Measurements from ENCODE around the gene RNF11. TPM values are rescaled to one million over a fixed set of nuclear protein-coding genes. Genes with fewer than 3 reads are reported as not detected.

The RNF11 gene
- total RNA-seq, 1 donor from 2014 or later: 126 TPM

- Mint-ChIP-seq H3K9me3 (ENCODE audit: unreplicated experiment) (no peaks in the 10 kb centered on the region), H3K4me1 (ENCODE audit: low read depth, unreplicated experiment) (peaks cover 67% of the 10 kb centered on the region), H3K27me3 (ENCODE audit: low read depth, unreplicated experiment) (no peaks in the 10 kb centered on the region), H3K27ac (ENCODE audit: unreplicated experiment) (no peak overlapping the region), H3K36me3 (ENCODE audit: low read depth, unreplicated experiment) (peaks cover 3% of the 10 kb centered on the region), H3K4me3 (ENCODE audit: unreplicated experiment) (no peak overlapping the region)
- no peak overlapping the region for H3K9ac ChIP-seq (ENCODE audit: low read length)
- DNase-seq (ENCODE audit: low read depth) (no peak), FAIRE-seq (no peak)
- no peak overlapping the region for H2AFZ ChIP-seq (ENCODE audit: low read depth, low read length)
- H3K4me3 ChIP-seq (ENCODE audit: insufficient read depth, low read depth, low read length): no peak overlapping the region
- no peak overlapping the region for H3K27ac ChIP-seq (ENCODE audit: low read depth, low read length)
- H4K20me1 ChIP-seq (ENCODE audit: insufficient read depth, low read length): no peaks in the 10 kb centered on the region
- peaks cover 80% of the 10 kb centered on the region for H3K79me2 ChIP-seq (ENCODE audit: insufficient read depth, low read length)
- H3K4me1 ChIP-seq (ENCODE audit: insufficient read depth, low read length): peaks cover 68% of the 10 kb centered on the region
- H3K9me3 ChIP-seq (ENCODE audit: insufficient read depth, low read depth, low read length): no peaks in the 10 kb centered on the region
- TF ChIP-seq CTCF (IDR thresholded peaks at IDR 0.05; ENCODE audit: insufficient read depth, low read depth, low read length): no peak
- no peak for TF ChIP-seq EZH2 (IDR thresholded peaks at IDR 0.05; ENCODE audit: insufficient read depth, low read length)
- H3K27me3 ChIP-seq (ENCODE audit: insufficient read depth, low read length): no peaks in the 10 kb centered on the region
- no peak overlapping the region for H3K4me2 ChIP-seq (ENCODE audit: low read length)
- H3K36me3 ChIP-seq (ENCODE audit: insufficient read depth, low read length): peaks cover 5% of the 10 kb centered on the region
Observed at GRCh38 chr1:51266181-51266580, 30.1 kb downstream of the RNF11 start.

- no peak overlapping the region for H3K4me3 Mint-ChIP-seq (ENCODE audit: unreplicated experiment)
- peak overlapping the region; percentile 41 for H3K27ac Mint-ChIP-seq (ENCODE audit: unreplicated experiment)
- H3K36me3 Mint-ChIP-seq (ENCODE audit: low read depth, unreplicated experiment): peaks cover 4% of the 10 kb centered on the region
- TF ChIP-seq EZH2 (IDR thresholded peaks at IDR 0.05; ENCODE audit: insufficient read depth, low read length) (no peak), CTCF (IDR thresholded peaks at IDR 0.05; ENCODE audit: insufficient read depth, low read depth, low read length) (no peak)
- H3K27me3 Mint-ChIP-seq (ENCODE audit: low read depth, unreplicated experiment): no peaks in the 10 kb centered on the region
- Histone ChIP-seq H2AFZ (ENCODE audit: low read depth, low read length) (no peak overlapping the region), H3K79me2 (ENCODE audit: insufficient read depth, low read length) (peaks cover 81% of the 10 kb centered on the region), H3K27me3 (ENCODE audit: insufficient read depth, low read length) (no peaks in the 10 kb centered on the region), H3K9me3 (ENCODE audit: insufficient read depth, low read depth, low read length) (no peaks in the 10 kb centered on the region), H4K20me1 (ENCODE audit: insufficient read depth, low read length) (no peaks in the 10 kb centered on the region), H3K27ac (ENCODE audit: low read depth, low read length) (no peak overlapping the region), H3K4me1 (ENCODE audit: insufficient read depth, low read length) (peaks cover 63% of the 10 kb centered on the region), H3K36me3 (ENCODE audit: insufficient read depth, low read length) (peaks cover 11% of the 10 kb centered on the region), H3K4me2 (ENCODE audit: low read length) (no peak overlapping the region), H3K9ac (ENCODE audit: low read length) (no peak overlapping the region), H3K4me3 (ENCODE audit: insufficient read depth, low read depth, low read length) (no peak overlapping the region)
- H3K9me3 Mint-ChIP-seq (ENCODE audit: unreplicated experiment): no peaks in the 10 kb centered on the region
- FAIRE-seq (no peak), DNase-seq (ENCODE audit: low read depth) (no peak)
- H3K4me1 Mint-ChIP-seq (ENCODE audit: low read depth, unreplicated experiment): peaks cover 61% of the 10 kb centered on the region
Observed at GRCh38 chr1:51266791-51267190, 30.7 kb downstream of the RNF11 start.

- Histone ChIP-seq H3K9me3 (ENCODE audit: insufficient read depth, low read depth, low read length) (no peaks in the 10 kb centered on the region), H3K4me2 (ENCODE audit: low read length) (peak overlapping the region; percentile 61), H3K4me3 (ENCODE audit: insufficient read depth, low read depth, low read length) (no peak overlapping the region), H2AFZ (ENCODE audit: low read depth, low read length) (no peak overlapping the region), H3K9ac (ENCODE audit: low read length) (peak overlapping the region; percentile 6), H3K27me3 (ENCODE audit: insufficient read depth, low read length) (no peaks in the 10 kb centered on the region), H3K79me2 (ENCODE audit: insufficient read depth, low read length) (peaks cover 63% of the 10 kb centered on the region), H3K4me1 (ENCODE audit: insufficient read depth, low read length) (peaks cover 49% of the 10 kb centered on the region), H3K36me3 (ENCODE audit: insufficient read depth, low read length) (peaks cover 12% of the 10 kb centered on the region), H4K20me1 (ENCODE audit: insufficient read depth, low read length) (no peaks in the 10 kb centered on the region), H3K27ac (ENCODE audit: low read depth, low read length) (peak overlapping the region; percentile 64)
- no peaks in the 10 kb centered on the region for H3K27me3 Mint-ChIP-seq (ENCODE audit: low read depth, unreplicated experiment)
- H3K36me3 Mint-ChIP-seq (ENCODE audit: low read depth, unreplicated experiment): peaks cover 4% of the 10 kb centered on the region
- H3K9me3 Mint-ChIP-seq (ENCODE audit: unreplicated experiment): no peaks in the 10 kb centered on the region
- H3K4me3 Mint-ChIP-seq (ENCODE audit: unreplicated experiment): no peak overlapping the region
- H3K4me1 Mint-ChIP-seq (ENCODE audit: low read depth, unreplicated experiment): peaks cover 48% of the 10 kb centered on the region
- peak; percentile 39 for DNase-seq (ENCODE audit: low read depth)
- peak overlapping the region; percentile 77 for H3K27ac Mint-ChIP-seq (ENCODE audit: unreplicated experiment)
- no peak for TF ChIP-seq EZH2 (IDR thresholded peaks at IDR 0.05; ENCODE audit: insufficient read depth, low read length)
- TF ChIP-seq CTCF (IDR thresholded peaks at IDR 0.05; ENCODE audit: insufficient read depth, low read depth, low read length): no peak
- FAIRE-seq: no peak
Observed at GRCh38 chr1:51268634-51269033, 32.6 kb downstream of the RNF11 start.
